ENCODE data around the gene JOSD1.
A peak's percentile ranks its signal among the peaks of the same experiment; 100 is the strongest.
"Not testable (repeated sequence)": the region's sequence is repeated elsewhere in the genome, so short reads cannot be mapped to it uniquely, and the experiment has no call there.

JOSD1 gene

DNA sequence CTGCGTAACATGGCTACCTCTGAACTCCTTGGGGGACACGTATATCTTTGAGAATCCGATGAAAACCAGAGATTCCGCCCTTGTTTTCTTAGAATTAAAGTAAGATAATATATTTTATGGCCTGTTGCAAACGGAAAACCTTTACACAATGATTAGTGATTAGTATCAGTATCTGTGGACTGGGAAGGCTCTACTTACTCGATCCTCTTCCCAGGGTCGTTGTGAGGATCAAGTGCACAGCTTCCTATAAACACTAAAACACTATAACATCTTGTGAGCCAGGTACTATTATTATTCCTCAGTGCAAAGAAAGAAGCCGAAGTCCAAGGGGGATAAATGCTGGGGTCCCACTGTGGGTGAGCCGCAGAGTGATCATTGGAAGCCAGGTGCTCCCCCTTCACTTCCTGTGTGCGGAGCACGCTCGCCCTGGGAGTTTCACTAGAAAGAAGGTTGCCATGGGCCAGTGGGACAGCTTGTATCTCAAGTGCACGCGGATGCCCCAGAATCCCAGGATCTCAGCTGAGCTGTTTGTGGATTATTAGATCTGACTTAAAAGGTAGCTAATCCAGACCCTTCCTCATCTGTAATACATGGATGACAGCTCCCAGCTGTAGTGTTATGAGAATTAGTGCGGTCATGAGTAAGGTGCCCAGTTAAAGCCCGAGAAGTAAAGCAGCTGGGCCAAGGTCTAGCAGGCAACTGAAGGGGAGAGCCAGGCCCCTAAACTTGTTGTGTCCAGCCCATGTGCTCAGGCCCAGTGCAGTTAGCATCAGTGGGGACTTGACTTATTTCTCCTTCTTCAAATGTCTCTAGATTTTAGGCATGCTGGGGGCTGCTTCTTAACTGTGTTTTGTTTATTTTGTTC, 43.5 kb downstream of the JOSD1 start:
- Histone ChIP-seq H3K4me3 (ENCODE audit: low read depth in 1 of 2, low read length in 2 of 2) (peak overlapping the region; percentile 75 to 97), H3K4me1 (ENCODE audit: insufficient read depth, low read length) (peaks cover 10% of the 10 kb centered on the region), H3K9me3 (ENCODE audit: low read length) (no peaks in the 10 kb centered on the region), H3K27ac (ENCODE audit: low read depth, low read length) (peak overlapping the region; percentile 95), H3K9ac (ENCODE audit: low read length) (peak overlapping the region; percentile 60), H3K27me3 (ENCODE audit: control insufficient read depth in 1 of 2, insufficient read depth in 2 of 2, low read length in 2 of 2) (no peaks in the 10 kb centered on the region), H3K36me3 (ENCODE audit: insufficient read depth, low read length) (no peaks in the 10 kb centered on the region)

DNA sequence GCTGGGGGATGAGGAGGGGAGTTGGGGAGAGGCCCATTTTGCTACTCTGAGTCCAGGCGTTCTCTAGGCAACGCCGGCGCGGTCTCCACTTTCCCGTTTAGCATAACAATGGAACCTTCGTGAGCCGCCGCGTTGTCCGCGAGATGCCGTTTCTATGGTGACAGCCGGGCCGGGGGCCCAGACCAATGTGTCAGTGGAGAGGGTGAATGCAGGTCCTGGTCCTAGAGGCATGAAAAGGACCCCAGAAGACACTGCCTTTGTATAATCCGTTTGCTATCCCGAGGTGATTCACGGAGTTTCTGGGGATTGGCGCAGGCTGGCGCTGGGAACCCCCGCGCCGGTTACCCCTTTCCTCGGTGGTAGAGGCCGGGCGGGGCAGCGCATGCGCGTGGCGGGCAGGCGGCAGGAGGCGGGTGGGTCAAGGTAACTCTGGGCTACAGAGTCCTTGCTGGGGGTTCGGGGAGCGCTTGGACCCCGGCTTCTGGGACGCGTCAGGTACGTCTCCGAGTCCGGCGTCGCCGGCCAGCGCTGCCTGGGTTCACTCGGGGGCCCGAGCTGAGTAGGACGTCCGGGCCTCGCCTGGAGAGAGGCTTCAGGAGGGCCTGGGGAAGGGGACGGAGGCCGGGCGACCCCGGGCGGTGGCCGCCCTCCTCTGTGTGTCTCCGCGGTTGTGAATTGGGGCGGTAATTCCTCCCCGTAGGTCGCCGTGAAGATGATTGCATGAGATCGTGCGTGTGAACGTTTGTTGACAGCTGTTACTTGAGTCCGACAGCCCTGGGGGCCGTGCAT, 44.3 kb downstream of the JOSD1 start, which contains the start of the genes CBY1 and FAM227A:
Gene CBY1 (plus strand): TSS at position 383 of the 789 bp plus-strand sequence. CDS start 11,417 bp downstream, outside the sequence.
Gene FAM227A (minus strand): TSS at position 137 of the 789 bp plus-strand sequence. CDS start 6,224 bp downstream, outside the sequence.
- H3K27ac ChIP-seq (ENCODE audit: low read depth, low read length) = peak within 1 kb of the TSS; percentile 95
- peak within 1 kb of the TSS; percentile 75 to 97 for H3K4me3 ChIP-seq (ENCODE audit: low read depth in 1 of 2, low read length in 2 of 2)
- H3K9ac ChIP-seq (ENCODE audit: low read length) = peak within 1 kb of the TSS; percentile 60
- no peaks in the 10 kb centered on the region for H3K9me3 ChIP-seq (ENCODE audit: low read length)
- no peaks in the 10 kb centered on the region for H3K27me3 ChIP-seq (ENCODE audit: control insufficient read depth in 1 of 2, insufficient read depth in 2 of 2, low read length in 2 of 2)
- peaks cover 10% of the 10 kb centered on the region for H3K4me1 ChIP-seq (ENCODE audit: insufficient read depth, low read length)
- no peaks in the 10 kb centered on the region for H3K36me3 ChIP-seq (ENCODE audit: insufficient read depth, low read length)

DNA sequence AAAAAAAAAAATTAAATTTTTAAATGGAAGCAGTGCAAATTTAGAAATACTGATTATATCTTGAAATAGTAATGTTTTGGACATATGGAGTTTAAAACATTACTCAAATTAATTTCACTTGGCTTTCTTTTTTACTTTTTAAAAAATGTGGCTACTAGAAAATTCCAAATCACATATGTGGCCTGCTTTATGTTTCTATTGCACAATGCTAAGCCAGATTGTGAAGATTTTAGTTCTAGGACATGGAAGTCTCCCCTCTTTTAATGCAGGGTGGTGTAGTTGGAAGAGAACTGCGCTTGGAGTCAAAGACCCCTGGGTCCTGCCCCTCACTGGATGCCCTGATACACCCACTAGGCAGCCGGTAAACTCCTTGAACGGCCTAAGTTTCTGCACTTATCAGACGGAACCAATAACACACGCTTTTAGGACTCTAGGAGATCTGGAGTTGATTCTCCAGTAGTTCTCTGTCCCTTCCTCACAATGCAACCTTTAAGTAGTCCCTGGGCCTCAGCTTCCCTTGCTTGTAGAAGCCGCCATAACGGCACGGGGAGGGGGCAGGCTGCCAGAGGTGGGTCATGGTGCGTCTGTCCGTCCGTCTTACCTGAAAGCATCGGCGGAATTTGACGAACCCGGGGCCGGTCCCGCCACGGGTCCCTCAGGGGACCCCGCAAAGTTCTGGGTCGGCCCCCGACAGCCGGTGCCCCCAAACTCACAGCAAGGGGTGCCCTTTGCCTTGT, 45.1 kb downstream of the JOSD1 start:
- H3K36me3 ChIP-seq (ENCODE audit: insufficient read depth, low read length) = no peaks in the 10 kb centered on the region
- H3K9me3 ChIP-seq (ENCODE audit: low read length) = no peaks in the 10 kb centered on the region
- H3K4me1 ChIP-seq (ENCODE audit: insufficient read depth, low read length) = peaks cover 10% of the 10 kb centered on the region
- H3K4me3 ChIP-seq (ENCODE audit: low read depth in 1 of 2, low read length in 2 of 2) = peak overlapping the region; percentile 75 to 97
- peak overlapping the region; percentile 95 for H3K27ac ChIP-seq (ENCODE audit: low read depth, low read length)
- H3K9ac ChIP-seq (ENCODE audit: low read length) = peak overlapping the region; percentile 60
- H3K27me3 ChIP-seq (ENCODE audit: control insufficient read depth in 1 of 2, insufficient read depth in 2 of 2, low read length in 2 of 2) = no peaks in the 10 kb centered on the region

DNA sequence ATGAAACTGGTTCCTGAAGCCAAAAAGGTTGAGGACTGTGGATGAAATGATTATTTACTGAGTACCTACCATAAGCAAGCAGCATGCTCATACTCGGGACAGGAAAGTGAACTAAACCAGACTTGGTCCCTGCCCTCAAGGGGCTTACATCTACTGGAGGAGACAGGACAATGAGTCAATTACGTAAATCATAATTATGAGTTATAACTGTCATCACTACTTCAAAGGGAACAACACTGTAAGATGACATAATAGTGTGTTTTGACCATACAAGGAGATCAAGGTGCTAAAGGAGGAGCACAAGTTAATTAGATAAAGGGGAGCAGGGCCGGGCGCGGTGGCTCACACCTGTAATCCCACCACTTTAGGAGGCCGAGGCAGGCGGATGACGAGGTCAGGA, 47.0 kb downstream of the JOSD1 start:
- no peaks in the 10 kb centered on the region for H3K36me3 ChIP-seq (ENCODE audit: insufficient read depth, low read length)
- H3K27me3 ChIP-seq (ENCODE audit: control insufficient read depth in 1 of 2, insufficient read depth in 2 of 2, low read length in 2 of 2) = no peaks in the 10 kb centered on the region
- no peaks in the 10 kb centered on the region for H3K9me3 ChIP-seq (ENCODE audit: low read length)
- H3K4me3 ChIP-seq (ENCODE audit: low read depth in 1 of 2, low read length in 2 of 2) = no peak overlapping the region
- no peak overlapping the region for H3K9ac ChIP-seq (ENCODE audit: low read length)
- H3K4me1 ChIP-seq (ENCODE audit: insufficient read depth, low read length) = peaks cover 10% of the 10 kb centered on the region
- H3K27ac ChIP-seq (ENCODE audit: low read depth, low read length) = no peak overlapping the region

DNA sequence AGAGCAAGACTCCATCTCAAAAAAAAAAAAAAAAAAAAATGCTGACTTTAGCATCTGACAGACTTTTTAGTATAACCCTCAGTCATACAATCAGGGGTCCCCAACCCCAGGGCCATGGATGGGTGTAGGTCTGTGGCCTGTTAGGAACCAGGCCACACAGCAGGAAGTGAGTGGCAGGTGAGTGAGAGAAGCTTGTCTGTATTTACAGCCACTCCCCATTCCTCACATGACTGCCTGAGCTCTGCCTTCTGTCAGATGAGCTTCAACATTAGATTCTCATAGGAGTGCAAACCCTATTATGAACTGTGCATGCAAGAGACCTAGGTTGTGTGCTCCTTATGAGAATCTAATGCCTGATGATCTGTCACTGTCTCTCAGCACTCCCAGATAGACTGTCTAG, 47.9 kb downstream of the JOSD1 start:
- no peaks in the 10 kb centered on the region for H3K27me3 ChIP-seq (ENCODE audit: control insufficient read depth in 1 of 2, insufficient read depth in 2 of 2, low read length in 2 of 2)
- H3K9ac ChIP-seq (ENCODE audit: low read length) = no peak overlapping the region
- H3K4me3 ChIP-seq (ENCODE audit: low read depth in 1 of 2, low read length in 2 of 2) = no peak overlapping the region
- no peaks in the 10 kb centered on the region for H3K9me3 ChIP-seq (ENCODE audit: low read length)
- H3K4me1 ChIP-seq (ENCODE audit: insufficient read depth, low read length) = peaks cover 10% of the 10 kb centered on the region
- no peaks in the 10 kb centered on the region for H3K36me3 ChIP-seq (ENCODE audit: insufficient read depth, low read length)
- no peak overlapping the region for H3K27ac ChIP-seq (ENCODE audit: low read depth, low read length)

DNA sequence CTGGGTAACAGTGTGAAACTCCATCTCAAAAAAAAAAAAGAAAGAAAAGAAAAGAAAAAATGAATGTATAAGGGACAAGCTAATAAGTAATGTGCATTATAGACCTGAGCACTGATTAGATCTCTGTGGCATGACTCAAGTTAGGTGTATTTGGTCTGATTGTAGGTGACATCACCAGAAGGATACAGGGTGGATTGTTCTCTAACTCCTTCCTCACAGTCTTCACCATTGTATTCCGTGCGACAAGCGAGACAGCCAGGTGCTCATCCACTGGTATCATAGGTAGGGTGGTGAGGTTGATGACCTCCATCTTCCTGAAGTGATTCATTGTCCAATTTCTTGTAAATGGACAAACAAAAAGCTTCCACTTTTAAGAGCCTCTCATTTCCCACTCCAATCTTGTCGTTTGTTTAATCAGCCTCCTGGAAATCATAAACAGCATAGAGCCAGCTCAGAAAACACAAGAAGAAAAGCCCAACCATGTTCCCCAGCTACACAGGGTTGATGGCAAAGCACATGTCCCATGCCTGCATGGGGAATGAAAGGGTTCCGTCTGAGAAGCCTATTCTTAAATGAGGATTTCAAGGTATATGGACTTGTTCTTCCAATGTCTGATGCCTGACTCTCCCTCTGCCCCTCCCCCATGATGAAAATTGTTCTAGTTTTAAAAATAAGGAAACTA, 50.8 kb downstream of the JOSD1 start:
- H3K36me3 ChIP-seq (ENCODE audit: insufficient read depth, low read length) = no peaks in the 10 kb centered on the region

DNA sequence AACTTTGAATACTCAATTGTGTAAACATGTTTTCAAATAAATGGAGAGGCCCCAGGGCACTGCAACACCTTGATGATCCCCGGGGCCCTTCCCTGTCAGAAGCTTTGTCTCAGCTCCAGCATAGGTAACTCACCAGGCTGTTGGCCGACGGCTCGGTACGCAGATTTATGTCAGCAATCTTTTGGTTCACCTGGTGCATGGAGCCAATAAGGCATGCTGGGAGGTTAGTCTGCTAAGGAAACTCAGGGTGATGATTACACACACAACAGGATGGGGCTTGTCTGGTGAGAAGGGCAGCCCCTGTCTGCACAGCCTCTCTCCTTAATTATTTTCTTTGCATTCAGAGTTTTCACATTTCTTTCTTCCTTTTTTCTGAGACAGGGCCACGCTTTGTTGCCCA, 55.3 kb downstream of the JOSD1 start:
- no peaks in the 10 kb centered on the region for H3K9me3 ChIP-seq (ENCODE audit: low read length)
- no peak overlapping the region for H3K4me3 ChIP-seq (ENCODE audit: low read depth in 1 of 2, low read length in 2 of 2)
- H3K27me3 ChIP-seq (ENCODE audit: control insufficient read depth in 1 of 2, insufficient read depth in 2 of 2, low read length in 2 of 2) = no peaks in the 10 kb centered on the region
- no peak overlapping the region for H3K9ac ChIP-seq (ENCODE audit: low read length)
- no peaks in the 10 kb centered on the region for H3K36me3 ChIP-seq (ENCODE audit: insufficient read depth, low read length)
- H3K4me1 ChIP-seq (ENCODE audit: insufficient read depth, low read length) = no peaks in the 10 kb centered on the region
- no peak overlapping the region for H3K27ac ChIP-seq (ENCODE audit: low read depth, low read length)

More for the DNA sequence above, 50.8 kb downstream of the JOSD1 start:
- Histone ChIP-seq H3K27ac (ENCODE audit: low read depth, low read length) (no peak overlapping the region), H3K9me3 (ENCODE audit: low read length) (no peaks in the 10 kb centered on the region), H3K4me1 (ENCODE audit: insufficient read depth, low read length) (no peaks in the 10 kb centered on the region), H3K27me3 (ENCODE audit: control insufficient read depth in 1 of 2, insufficient read depth in 2 of 2, low read length in 2 of 2) (no peaks in the 10 kb centered on the region), H3K4me3 (ENCODE audit: low read depth in 1 of 2, low read length in 2 of 2) (no peak overlapping the region), H3K9ac (ENCODE audit: low read length) (no peak overlapping the region)

DNA sequence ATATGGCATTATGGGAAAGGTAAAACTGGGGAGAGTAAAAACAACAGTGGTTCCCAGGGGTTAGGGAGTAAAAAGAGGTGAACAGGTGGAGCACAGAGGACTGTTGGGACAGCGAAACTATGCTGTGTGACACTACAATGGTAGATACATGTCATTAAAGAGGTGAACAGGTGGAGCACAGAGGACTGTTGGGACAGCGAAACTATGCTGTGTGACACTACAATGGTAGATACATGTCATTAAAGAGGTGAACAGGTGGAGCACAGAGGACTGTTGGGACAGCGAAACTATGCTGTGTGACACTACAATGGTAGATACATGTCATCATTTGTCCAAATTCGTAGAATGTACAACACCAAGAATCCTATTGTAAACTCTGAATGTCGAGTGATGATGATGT, 56.5 kb downstream of the JOSD1 start:
- not testable (repeated sequence) for H3K9ac ChIP-seq (ENCODE audit: low read length); H3K4me1 ChIP-seq (ENCODE audit: insufficient read depth, low read length); H3K9me3 ChIP-seq (ENCODE audit: low read length); H3K27me3 ChIP-seq (ENCODE audit: control insufficient read depth in 1 of 2, insufficient read depth in 2 of 2, low read length in 2 of 2); H3K36me3 ChIP-seq (ENCODE audit: insufficient read depth, low read length); H3K4me3 ChIP-seq (ENCODE audit: low read depth in 1 of 2, low read length in 2 of 2); H3K27ac ChIP-seq (ENCODE audit: low read depth, low read length)

DNA sequence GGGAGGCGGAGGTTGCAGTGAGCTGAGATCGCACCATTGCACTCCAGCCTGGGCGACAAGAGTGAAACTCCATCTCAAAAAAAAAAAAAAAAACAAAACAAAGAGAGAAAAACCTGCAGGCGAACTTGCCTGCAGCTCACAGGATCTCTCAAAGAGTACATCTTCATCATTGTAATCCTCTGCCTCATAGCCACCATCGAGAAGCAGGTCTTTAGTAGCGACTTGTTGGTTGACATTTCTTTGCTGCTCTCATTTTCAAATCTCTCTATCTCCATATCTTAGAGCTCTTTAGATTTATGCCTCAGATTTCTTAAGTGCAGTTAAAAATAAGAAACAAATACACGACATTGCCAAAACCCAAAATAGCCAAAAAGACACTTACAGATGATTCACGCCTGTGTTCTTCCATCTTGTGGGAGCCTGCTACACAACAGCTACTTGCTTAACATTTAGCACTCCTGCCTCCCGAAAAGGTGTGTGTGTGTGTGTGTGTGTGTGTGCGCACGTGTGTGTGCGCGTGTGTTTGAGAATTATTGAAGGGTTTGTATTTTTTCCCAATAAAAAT, 59.2 kb downstream of the JOSD1 start:
- Histone ChIP-seq H3K27me3 (ENCODE audit: control insufficient read depth in 1 of 2, insufficient read depth in 2 of 2, low read length in 2 of 2) (no peaks in the 10 kb centered on the region), H3K4me1 (ENCODE audit: insufficient read depth, low read length) (no peaks in the 10 kb centered on the region), H3K9ac (ENCODE audit: low read length) (no peak overlapping the region), H3K4me3 (ENCODE audit: low read depth in 1 of 2, low read length in 2 of 2) (no peak overlapping the region), H3K36me3 (ENCODE audit: insufficient read depth, low read length) (no peaks in the 10 kb centered on the region), H3K27ac (ENCODE audit: low read depth, low read length) (no peak overlapping the region), H3K9me3 (ENCODE audit: low read length) (no peaks in the 10 kb centered on the region)

DNA sequence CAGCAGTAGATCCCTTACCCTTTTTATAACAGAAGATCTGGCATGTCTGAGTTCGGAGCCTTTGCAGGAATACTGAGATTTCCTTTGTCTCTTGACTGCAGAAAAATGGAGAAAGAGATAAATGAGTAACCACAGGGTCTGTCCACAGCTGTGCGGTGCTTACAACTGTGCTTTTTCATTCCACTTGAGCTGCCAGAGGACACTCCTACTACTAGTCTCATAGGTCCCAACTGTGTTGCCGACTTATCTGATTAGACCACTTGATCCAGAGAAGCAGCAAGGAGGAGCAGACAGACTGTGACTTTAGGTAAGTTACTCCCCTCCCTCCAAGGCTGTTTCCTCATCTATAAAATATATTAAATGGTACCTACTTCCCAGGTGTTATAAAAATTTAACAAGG, 62.0 kb downstream of the JOSD1 start:
- no peak overlapping the region for H3K9ac ChIP-seq (ENCODE audit: low read length)
- no peak overlapping the region for H3K27ac ChIP-seq (ENCODE audit: low read depth, low read length)

More for the DNA sequence above, 62.0 kb downstream of the JOSD1 start:
- Histone ChIP-seq H3K9me3 (ENCODE audit: low read length) (no peaks in the 10 kb centered on the region), H3K36me3 (ENCODE audit: insufficient read depth, low read length) (no peaks in the 10 kb centered on the region), H3K4me1 (ENCODE audit: insufficient read depth, low read length) (no peaks in the 10 kb centered on the region), H3K27me3 (ENCODE audit: control insufficient read depth in 1 of 2, insufficient read depth in 2 of 2, low read length in 2 of 2) (no peaks in the 10 kb centered on the region), H3K4me3 (ENCODE audit: low read depth in 1 of 2, low read length in 2 of 2) (no peak overlapping the region)

All from muscle layer of colon (tissue), 2 donors.